ENCODE measurements around the gene ABO. TPM values are rescaled to one million over a fixed set of nuclear protein-coding genes. Genes with fewer than 3 reads are reported as not detected.

Gene ABO
- total RNA-seq, 1 experiment from 2014 or later: 1.2 TPM

DNA sequence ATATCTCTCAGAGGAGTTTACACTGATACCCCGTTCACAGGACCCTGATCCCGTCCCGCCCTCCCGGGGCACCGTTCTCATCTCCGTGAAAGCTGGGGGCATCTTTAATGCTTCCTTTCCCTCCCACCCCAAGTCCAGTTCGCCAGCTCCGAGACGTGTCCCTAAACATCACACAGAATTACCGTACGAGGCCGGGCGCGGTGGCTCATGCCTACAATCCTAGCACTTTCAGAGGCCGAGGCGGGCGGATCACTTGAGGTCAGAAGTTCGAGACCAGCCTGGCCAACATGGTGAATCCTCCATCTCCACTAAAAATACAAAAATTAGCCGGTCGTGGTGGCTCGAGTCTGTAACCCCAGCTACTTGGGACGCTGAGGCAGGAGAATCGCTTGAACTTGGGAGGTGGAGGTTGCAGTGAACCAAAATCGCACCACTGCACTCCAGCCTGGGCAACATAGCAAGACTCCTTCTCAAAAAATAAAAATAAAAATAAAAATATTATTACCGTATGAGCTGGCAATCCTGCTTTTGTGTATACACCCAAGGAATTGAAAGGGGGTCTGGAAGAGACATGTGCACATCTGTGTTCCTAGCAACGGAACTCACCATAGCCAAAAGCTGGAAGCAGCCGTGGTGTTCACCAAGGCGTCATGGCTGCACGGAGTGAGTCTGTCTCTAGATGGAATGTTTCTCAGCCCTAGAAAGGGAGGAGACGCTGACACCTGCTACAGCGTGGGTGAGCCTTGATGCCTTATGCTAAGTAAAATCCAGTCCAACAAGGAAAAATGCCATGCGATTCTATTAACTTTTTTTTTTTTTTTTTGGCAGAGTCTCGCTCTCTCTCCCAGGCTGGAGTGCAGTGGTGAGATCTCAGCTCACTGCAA lies 1.2 kb upstream of the ABO start:
- Histone ChIP-seq H3K9me3 (ENCODE audit: control insufficient read depth in 1 of 2, insufficient read depth in 1 of 2, low read depth in 1 of 2, low read length in 2 of 2) (no peaks in the 10 kb centered on the region), H4K20me1 (ENCODE audit: insufficient read depth) (no peaks in the 10 kb centered on the region), H3K9ac (ENCODE audit: low read length) (no peak overlapping the region), H3K4me1 (ENCODE audit: control insufficient read depth in 1 of 2, insufficient read depth in 2 of 2, low read length in 2 of 2) (no peaks in the 10 kb centered on the region), H2AFZ (ENCODE audit: low read depth, low read length, poor library complexity, severe bottlenecking) (no peak overlapping the region), H3K27ac (ENCODE audit: low read depth, low read length) (no peak overlapping the region), H3K4me2 (ENCODE audit: low read length) (no peak overlapping the region), H3K9me2 (ENCODE audit: insufficient read depth) (no peaks in the 10 kb centered on the region), H3K27me3 (ENCODE audit: insufficient read depth, low read length) (no peaks in the 10 kb centered on the region), H3K4me3 (replicated peaks in 1 of 2; ENCODE audit: low read depth in 1 of 2, low read length in 2 of 2) (no peak overlapping the region), H3K79me2 (ENCODE audit: insufficient read depth, low read length) (no peaks in the 10 kb centered on the region), H3K36me3 (ENCODE audit: control insufficient read depth in 1 of 2, insufficient read depth in 2 of 2, low read length in 2 of 2) (no peaks in the 10 kb centered on the region)
- intact Hi-C loops (cut with micrococcal nuclease): no loop called here
- CTCF ChIA-PET: no interaction called here
- TF ChIP-seq CEBPB (IDR thresholded peaks at IDR 0.05; ENCODE audit: low read depth): no peak
- TF ChIP-seq ZFX (IDR thresholded peaks at IDR 0.05): no peak
- TF ChIP-seq YY1 (IDR thresholded peaks at IDR 0.05; ENCODE audit: extremely low read depth, insufficient replicate concordance, low read depth, low read length): no peak
- TF ChIP-seq CBX3 (IDR thresholded peaks at IDR 0.05; ENCODE audit: low read depth): no peak
- TF ChIP-seq, protein P1, sequence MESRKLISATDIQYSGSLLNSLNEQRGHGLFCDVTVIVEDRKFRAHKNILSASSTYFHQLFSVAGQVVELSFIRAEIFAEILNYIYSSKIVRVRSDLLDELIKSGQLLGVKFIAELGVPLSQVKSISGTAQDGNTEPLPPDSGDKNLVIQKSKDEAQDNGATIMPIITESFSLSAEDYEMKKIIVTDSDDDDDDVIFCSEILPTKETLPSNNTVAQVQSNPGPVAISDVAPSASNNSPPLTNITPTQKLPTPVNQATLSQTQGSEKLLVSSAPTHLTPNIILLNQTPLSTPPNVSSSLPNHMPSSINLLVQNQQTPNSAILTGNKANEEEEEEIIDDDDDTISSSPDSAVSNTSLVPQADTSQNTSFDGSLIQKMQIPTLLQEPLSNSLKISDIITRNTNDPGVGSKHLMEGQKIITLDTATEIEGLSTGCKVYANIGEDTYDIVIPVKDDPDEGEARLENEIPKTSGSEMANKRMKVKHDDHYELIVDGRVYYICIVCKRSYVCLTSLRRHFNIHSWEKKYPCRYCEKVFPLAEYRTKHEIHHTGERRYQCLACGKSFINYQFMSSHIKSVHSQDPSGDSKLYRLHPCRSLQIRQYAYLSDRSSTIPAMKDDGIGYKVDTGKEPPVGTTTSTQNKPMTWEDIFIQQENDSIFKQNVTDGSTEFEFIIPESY (IDR thresholded peaks at IDR 0.05; ENCODE audit: extremely low read depth, insufficient replicate concordance, low read length): no peak
- TF ChIP-seq, protein P2, sequence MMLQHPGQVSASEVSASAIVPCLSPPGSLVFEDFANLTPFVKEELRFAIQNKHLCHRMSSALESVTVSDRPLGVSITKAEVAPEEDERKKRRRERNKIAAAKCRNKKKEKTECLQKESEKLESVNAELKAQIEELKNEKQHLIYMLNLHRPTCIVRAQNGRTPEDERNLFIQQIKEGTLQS (IDR thresholded peaks at IDR 0.05): no peak
- TF ChIP-seq TCF7L2 (IDR thresholded peaks at IDR 0.05; ENCODE audit: borderline replicate concordance, extremely low read depth, insufficient read depth, insufficient read length): no peak
- TF ChIP-seq SIN3A (IDR thresholded peaks at IDR 0.05; ENCODE audit: low read depth): no peak
- no peak for TF ChIP-seq FOSL1 (IDR thresholded peaks at IDR 0.05; ENCODE audit: low read depth)
- TF ChIP-seq EGR1 (IDR thresholded peaks at IDR 0.05; ENCODE audit: low read depth): no peak
- TF ChIP-seq RAD21 (IDR thresholded peaks at IDR 0.05; ENCODE audit: low read depth): no peak
- no peak for ATAC-seq
- RAD21 ChIA-PET (ENCODE audit: low non-redundant PET in 1 of 2, low total read pairs in 2 of 2, uncharacterized antibody in 2 of 2, unreplicated experiment in 2 of 2): no interaction called here
- DNase-seq (ENCODE audit: low read depth, low spot score): no peak
- POLR2A ChIA-PET: no interaction called here
- BruUV-seq (replicated peaks): no TSS peak

Measured in HCT116 (cell line).